Left ventricle myocardium inferior (tissue), 1 donor: ENCODE data around the gene ASAP3. TPM values are rescaled to one million over a fixed set of nuclear protein-coding genes. Genes with fewer than 3 reads are reported as not detected.

Source experiments
- DNase-seq: peaks from one replicate; pipeline ENCODE4 v3.0.0-alpha.2; 2020
- H3K27ac ChIP-seq: fragments of 200-600 bp; replicated peaks from 2 replicates; pipeline ENCODE4 v1.8.0; 2021
- H3K27me3 ChIP-seq: fragments of 200-600 bp; 2 replicates; pipeline ENCODE4 v1.8.0; 2021; ENCODE audit warnings: low read depth
- H3K36me3 ChIP-seq: fragments of 200-600 bp; 2 replicates; pipeline ENCODE4 v1.8.0; 2021
- H3K4me1 ChIP-seq: fragments of 200-600 bp; 2 replicates; pipeline ENCODE4 v1.8.0; 2021
- H3K4me3 ChIP-seq: fragments of 200-600 bp; 2 replicates; pipeline ENCODE4 v1.8.0; 2021; ENCODE audit warnings: mild to moderate bottlenecking, moderate library complexity
- H3K9me3 ChIP-seq: fragments of 200-600 bp; replicated peaks from 2 replicates; pipeline ENCODE4 v1.8.0; 2021
- CTCF ChIP-seq: fragments of 200-600 bp; IDR thresholded peaks from 2 replicates; pipeline ENCODE4 v1.8.0; 2021; ENCODE audit warnings: antibody characterized with exemption, mild to moderate bottlenecking, borderline replicate concordance
- intact Hi-C: fragments of 100-400 bp; cut with micrococcal nuclease; formaldehyde crosslinking; loops from one replicate; pipeline ENCODE4 v1.11.0; 2022
- total RNA-seq: library from RNA; stranded (reverse); fragmentation: NEBNext Ultra II Directional; extraction: Animal tissue kit (Norgen Biotek cat#: 25700); gene quantifications from one replicate; pipeline ENCODE4 v1.2.1, GENCODE V29; 2021
- donor health status: DM: no; HTN: yes; CAD: no; lungs with severe emphysema.

The ASAP3 gene
- total RNA-seq, 1 donor from 2014 or later = 44.4 TPM

- Histone ChIP-seq H3K27me3 (no peaks in the 10 kb centered on the region), H3K4me1 (peaks cover 52% of the 10 kb centered on the region), H3K4me3 (peak overlapping the region; percentile 1), H3K36me3 (no peaks in the 10 kb centered on the region), H3K9me3 (no peaks in the 10 kb centered on the region), H3K27ac (peak overlapping the region; percentile 80)
- TF ChIP-seq CTCF = no peak
- intact Hi-C loops = no loop called here
- no peak for DNase-seq
Measured at GRCh38 chr1:23395154-23395724, 88.7 kb downstream of the ASAP3 start.

GRCh38 chr1:23394684-23395083 is 89.3 kb downstream of the ASAP3 start:
- no peak for TF ChIP-seq CTCF
- Histone ChIP-seq H3K4me1 (peaks cover 48% of the 10 kb centered on the region), H3K27ac (peak overlapping the region; percentile 80), H3K4me3 (no peak overlapping the region), H3K27me3 (no peaks in the 10 kb centered on the region), H3K9me3 (no peaks in the 10 kb centered on the region), H3K36me3 (no peaks in the 10 kb centered on the region)
- intact Hi-C loops = no loop called here
- DNase-seq = peak; percentile 88

GRCh38 chr1:23394181-23394580 is 89.8 kb downstream of the ASAP3 start:
- peak overlapping the region; percentile 17 for H3K4me3 ChIP-seq
- H3K9me3 ChIP-seq = no peaks in the 10 kb centered on the region
- H3K36me3 ChIP-seq = no peaks in the 10 kb centered on the region
- peak overlapping the region; percentile 80 for H3K27ac ChIP-seq
- intact Hi-C loops = no loop called here
- no peak for TF ChIP-seq CTCF
- H3K27me3 ChIP-seq = no peaks in the 10 kb centered on the region
- H3K4me1 ChIP-seq = peaks cover 48% of the 10 kb centered on the region
- DNase-seq = no peak

- intact Hi-C loops = no loop called here
- no peak for TF ChIP-seq CTCF
- peak; percentile 72 for DNase-seq
- Histone ChIP-seq H3K36me3 (no peaks in the 10 kb centered on the region), H3K4me1 (peaks cover 46% of the 10 kb centered on the region), H3K9me3 (no peaks in the 10 kb centered on the region), H3K27me3 (no peaks in the 10 kb centered on the region), H3K27ac (peak overlapping the region; percentile 80), H3K4me3 (peak overlapping the region; percentile 17)
Measured at GRCh38 chr1:23393706-23394105, 90.3 kb downstream of the ASAP3 start.

- H3K9me3 ChIP-seq = no peaks in the 10 kb centered on the region
- DNase-seq = no peak
- no peak overlapping the region for H3K27ac ChIP-seq
- no peak overlapping the region for H3K4me3 ChIP-seq
- peaks cover 32% of the 10 kb centered on the region for H3K4me1 ChIP-seq
- intact Hi-C loops = no loop called here
- no peaks in the 10 kb centered on the region for H3K27me3 ChIP-seq
- no peaks in the 10 kb centered on the region for H3K36me3 ChIP-seq
- no peak for TF ChIP-seq CTCF
Measured at GRCh38 chr1:23392125-23392855, 91.7 kb downstream of the ASAP3 start.
